ENCODE results near the gene ZNF124. TPM values are rescaled to one million over a fixed set of nuclear protein-coding genes. Genes with fewer than 3 reads are reported as not detected.
A peak's percentile ranks its signal among the peaks of the same experiment; 100 is the strongest.

Gene ZNF124
- polyA plus RNA-seq, 1 experiment: 4.9 TPM

DNA sequence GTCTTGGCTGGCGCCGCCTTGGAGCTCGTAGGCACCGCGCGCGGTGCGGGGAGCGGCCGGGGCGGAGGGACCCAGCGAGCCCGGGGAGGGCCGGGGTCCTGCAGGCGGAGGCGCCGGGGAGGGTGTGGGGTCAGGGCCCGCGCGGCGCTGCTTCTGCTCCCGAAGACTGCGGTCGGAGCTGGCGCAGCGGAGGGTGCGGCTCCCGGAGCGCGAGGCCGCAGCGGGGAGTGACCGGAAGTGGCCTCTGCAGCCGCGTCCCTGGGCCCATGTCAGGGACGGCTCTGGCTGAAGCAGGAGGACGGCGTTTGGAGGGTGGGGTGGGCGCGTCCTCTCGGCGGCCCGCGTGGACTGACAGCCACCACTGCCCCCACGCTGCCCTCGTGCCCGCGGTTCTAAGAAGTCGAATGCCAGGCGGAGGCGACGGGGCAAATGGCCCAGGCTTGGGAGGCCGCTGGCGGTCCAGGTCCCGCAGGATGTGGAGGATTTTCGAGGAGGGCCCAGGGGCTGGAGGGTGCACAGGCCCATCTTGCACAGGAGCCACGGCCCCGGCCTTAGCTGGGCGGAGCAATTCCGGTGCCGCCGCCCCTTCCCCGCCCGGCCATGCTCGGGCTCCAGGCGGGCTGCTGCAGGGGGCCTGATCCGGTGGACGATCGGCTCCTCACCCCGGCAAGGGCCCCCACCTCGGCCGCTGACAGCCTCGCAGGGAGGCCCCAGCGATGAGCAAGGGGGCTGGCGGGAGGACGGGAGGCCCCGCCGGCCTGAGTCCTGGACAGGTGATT, 59.9 kb downstream of the ZNF124 start:
- no peaks in the 10 kb centered on the region for H3K27me3 ChIP-seq (ENCODE audit: control insufficient read depth, insufficient read depth, low read length)
- CTCF ChIA-PET: no interaction called here
- no peak overlapping the region for H3K27ac ChIP-seq (ENCODE audit: low read depth, low read length)
- TF ChIP-seq, protein P1, sequence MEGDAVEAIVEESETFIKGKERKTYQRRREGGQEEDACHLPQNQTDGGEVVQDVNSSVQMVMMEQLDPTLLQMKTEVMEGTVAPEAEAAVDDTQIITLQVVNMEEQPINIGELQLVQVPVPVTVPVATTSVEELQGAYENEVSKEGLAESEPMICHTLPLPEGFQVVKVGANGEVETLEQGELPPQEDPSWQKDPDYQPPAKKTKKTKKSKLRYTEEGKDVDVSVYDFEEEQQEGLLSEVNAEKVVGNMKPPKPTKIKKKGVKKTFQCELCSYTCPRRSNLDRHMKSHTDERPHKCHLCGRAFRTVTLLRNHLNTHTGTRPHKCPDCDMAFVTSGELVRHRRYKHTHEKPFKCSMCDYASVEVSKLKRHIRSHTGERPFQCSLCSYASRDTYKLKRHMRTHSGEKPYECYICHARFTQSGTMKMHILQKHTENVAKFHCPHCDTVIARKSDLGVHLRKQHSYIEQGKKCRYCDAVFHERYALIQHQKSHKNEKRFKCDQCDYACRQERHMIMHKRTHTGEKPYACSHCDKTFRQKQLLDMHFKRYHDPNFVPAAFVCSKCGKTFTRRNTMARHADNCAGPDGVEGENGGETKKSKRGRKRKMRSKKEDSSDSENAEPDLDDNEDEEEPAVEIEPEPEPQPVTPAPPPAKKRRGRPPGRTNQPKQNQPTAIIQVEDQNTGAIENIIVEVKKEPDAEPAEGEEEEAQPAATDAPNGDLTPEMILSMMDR (IDR thresholded peaks at IDR 0.05; ENCODE audit: low read depth, low read length): no peak
- peaks cover 16% of the 10 kb centered on the region for H3K9me3 ChIP-seq (ENCODE audit: control insufficient read depth, insufficient read depth, low read length)
- peak; percentile 10 for DNase-seq (ENCODE audit: low read depth, low spot score)
- H3K4me3 ChIP-seq (ENCODE audit: low read depth, low read length): peak overlapping the region; percentile 62
- POLR2A ChIA-PET: interaction anchor here (0.6 to 1.2 kb wide), 3 partner anchors 9 to 180 kb away, joined by 4 read pairs; partner anchors contain the start of gene ZNF670

DNA sequence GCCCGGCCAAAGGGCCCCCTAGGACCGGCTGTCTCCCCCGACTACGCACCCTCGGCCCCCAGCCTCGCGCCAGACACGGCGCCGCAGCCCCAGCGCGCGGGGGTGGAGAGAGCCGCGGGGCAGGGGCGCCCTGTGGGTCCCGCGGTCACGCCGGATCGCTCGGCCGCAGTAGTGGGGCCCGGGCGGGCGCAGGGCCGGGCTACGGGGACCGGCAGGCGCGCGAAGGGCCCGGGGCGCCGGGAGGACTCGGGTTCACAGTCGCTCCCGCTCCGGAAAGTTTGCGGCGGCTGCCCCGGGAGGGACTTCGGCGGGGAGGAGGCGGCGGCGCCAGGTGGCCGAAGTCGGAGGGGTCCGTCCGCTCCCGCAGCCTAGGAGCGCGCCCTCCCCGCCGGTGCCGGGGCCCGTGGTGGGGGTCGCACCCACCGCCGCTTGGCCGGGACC, 60.5 kb downstream of the ZNF124 start:
- TF ChIP-seq, protein P1 (IDR thresholded peaks at IDR 0.05; ENCODE audit: low read depth, low read length): no peak
- ChIA-PET CTCF (no interaction called here), POLR2A (interaction anchor here (1.2 kb wide), 1 partner anchor 179 kb away, joined by 4 read pairs; no protein-coding TSS in a partner anchor)
- H3K27ac ChIP-seq (ENCODE audit: low read depth, low read length): no peak overlapping the region
- DNase-seq (ENCODE audit: low read depth, low spot score): no peak
- no peaks in the 10 kb centered on the region for H3K27me3 ChIP-seq (ENCODE audit: control insufficient read depth, insufficient read depth, low read length)
- H3K9me3 ChIP-seq (ENCODE audit: control insufficient read depth, insufficient read depth, low read length): peaks cover 19% of the 10 kb centered on the region
- peak overlapping the region; percentile 62 for H3K4me3 ChIP-seq (ENCODE audit: low read depth, low read length)

- peak overlapping the region; percentile 62 for H3K4me3 ChIP-seq (ENCODE audit: low read depth, low read length)
- H3K27ac ChIP-seq (ENCODE audit: low read depth, low read length): no peak overlapping the region
- TF ChIP-seq, protein P1 (IDR thresholded peaks at IDR 0.05; ENCODE audit: low read depth, low read length): no peak
- DNase-seq (ENCODE audit: low read depth, low spot score): no peak
- H3K9me3 ChIP-seq (ENCODE audit: control insufficient read depth, insufficient read depth, low read length): peaks cover 19% of the 10 kb centered on the region
- H3K27me3 ChIP-seq (ENCODE audit: control insufficient read depth, insufficient read depth, low read length): no peaks in the 10 kb centered on the region
- ChIA-PET POLR2A (interaction anchor here (1.2 kb wide), 1 partner anchor 178 kb away, joined by 4 read pairs; no protein-coding TSS in a partner anchor), CTCF (no interaction called here)
These were observed 61.1 kb downstream of the ZNF124 start for GRCh38 chr1:247110627-247111258.

DNA sequence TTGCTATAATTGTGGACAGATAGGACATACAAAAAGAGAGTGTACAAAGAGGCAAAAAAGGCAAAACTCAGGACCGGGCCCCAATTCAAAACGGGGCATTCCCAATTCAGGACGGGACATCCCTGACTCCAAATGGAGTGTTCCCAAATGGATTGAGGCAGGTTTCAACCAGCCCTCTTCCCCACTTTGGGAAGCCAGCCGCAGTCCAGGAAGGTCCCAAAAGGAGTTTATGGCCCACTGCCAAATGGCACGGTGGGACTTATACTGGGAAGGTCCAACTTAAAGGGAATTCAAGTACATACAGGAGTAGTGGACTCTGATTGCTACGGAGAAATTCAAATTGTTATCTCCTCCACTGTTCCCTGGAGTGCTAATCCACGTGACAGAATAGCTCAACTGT, 64.1 kb downstream of the ZNF124 start:
- TF ChIP-seq, protein P1 (IDR thresholded peaks at IDR 0.05; ENCODE audit: low read depth, low read length): no peak
- no peak for DNase-seq (ENCODE audit: low read depth, low spot score)
- Histone ChIP-seq H3K27ac (ENCODE audit: low read depth, low read length) (no peak overlapping the region), H3K4me3 (ENCODE audit: low read depth, low read length) (no peak overlapping the region), H3K9me3 (ENCODE audit: control insufficient read depth, insufficient read depth, low read length) (peaks cover 11% of the 10 kb centered on the region), H3K27me3 (ENCODE audit: control insufficient read depth, insufficient read depth, low read length) (no peaks in the 10 kb centered on the region)
- ChIA-PET POLR2A (no interaction called here), CTCF (no interaction called here)

DNA sequence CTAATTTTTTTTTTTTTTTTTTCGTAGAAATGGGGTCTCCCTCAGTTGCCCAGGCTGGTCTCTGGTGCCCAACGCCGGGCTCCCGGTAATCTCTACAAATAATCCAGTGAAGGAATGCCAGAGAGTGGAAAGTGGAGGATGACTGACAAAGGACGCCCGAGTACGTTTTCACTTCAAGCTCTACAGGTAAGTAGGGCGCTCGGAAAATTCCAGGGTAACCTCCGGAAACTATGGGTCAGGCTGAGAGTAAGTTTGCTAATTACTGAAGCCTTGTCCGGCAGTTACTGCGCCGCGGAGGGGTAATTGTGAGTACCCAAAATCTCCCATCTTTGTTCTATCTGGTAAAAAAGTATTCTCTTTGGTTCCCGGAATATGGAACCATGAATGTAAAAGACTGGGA, 65.9 kb downstream of the ZNF124 start:
- no peaks in the 10 kb centered on the region for H3K27me3 ChIP-seq (ENCODE audit: control insufficient read depth, insufficient read depth, low read length)
- H3K9me3 ChIP-seq (ENCODE audit: control insufficient read depth, insufficient read depth, low read length): peaks cover 15% of the 10 kb centered on the region
- ChIA-PET POLR2A (no interaction called here), CTCF (no interaction called here)
- no peak for DNase-seq (ENCODE audit: low read depth, low spot score)
- no peak overlapping the region for H3K27ac ChIP-seq (ENCODE audit: low read depth, low read length)
- H3K4me3 ChIP-seq (ENCODE audit: low read depth, low read length): no peak overlapping the region
- TF ChIP-seq, protein P1 (IDR thresholded peaks at IDR 0.05; ENCODE audit: low read depth, low read length): no peak
